ENCODE results near the gene LSAMP. TPM values are rescaled to one million over a fixed set of nuclear protein-coding genes. Genes with fewer than 3 reads are reported as not detected.

LSAMP gene
- total RNA-seq, 1 donor from 2014 or later = 5.0 TPM

- DNase-seq (ENCODE audit: missing footprints) = no peak
- intact Hi-C loops (cut with DNase I) = no loop called here
- no peak for ATAC-seq
Observed at GRCh38 chr3:116052602-116053001, 392.7 kb downstream of the LSAMP start.

DNA sequence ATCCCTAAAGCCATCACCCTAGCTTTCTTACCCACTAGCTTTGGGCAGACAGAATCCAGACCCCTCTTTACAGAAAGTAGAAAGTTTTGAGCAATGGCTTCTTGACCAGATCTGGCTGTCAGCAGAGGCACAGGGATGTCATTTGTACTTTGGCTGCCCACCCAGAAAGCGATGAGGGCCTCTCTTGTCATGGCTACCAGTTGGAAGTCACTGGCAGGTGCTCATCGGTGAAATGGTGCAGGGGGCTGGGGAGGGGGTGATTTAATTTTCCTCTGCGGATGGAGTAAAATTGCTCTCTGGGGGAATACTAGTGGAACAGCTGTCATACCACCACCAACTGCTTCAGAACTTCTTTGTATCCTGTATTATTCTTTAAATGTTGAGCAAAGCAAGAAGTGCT, 393.7 kb downstream of the LSAMP start:
- ATAC-seq = no peak
- intact Hi-C loops (cut with DNase I) = no loop called here
- no peak for DNase-seq (ENCODE audit: missing footprints)

DNA sequence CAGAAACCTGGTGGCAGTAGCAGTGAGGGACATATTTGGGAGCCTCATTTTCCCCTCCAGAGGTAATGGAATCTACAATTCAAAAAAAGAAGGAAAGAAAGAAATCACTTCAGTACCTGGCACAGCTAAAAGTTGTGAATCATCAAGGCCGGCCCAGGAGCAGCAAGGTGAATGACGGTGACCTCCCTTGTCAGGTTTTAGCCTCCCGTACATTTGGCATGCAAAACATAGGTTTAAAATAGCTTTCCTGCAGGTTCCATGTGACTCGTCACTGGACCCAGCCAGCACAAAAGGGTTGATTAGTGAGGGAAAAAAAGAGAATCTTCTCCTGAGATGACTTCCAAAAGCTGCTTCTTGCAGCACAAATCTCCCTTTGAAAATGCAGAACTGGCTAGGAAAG, 394.2 kb downstream of the LSAMP start:
- intact Hi-C loops (cut with DNase I) = no loop called here
- ATAC-seq (no peak), DNase-seq (ENCODE audit: missing footprints) (no peak)

GRCh38 chr3:116050311-116050915, 394.9 kb downstream of the LSAMP start:
- DNase-seq (ENCODE audit: missing footprints) (no peak), ATAC-seq (no peak)
- intact Hi-C loops (cut with DNase I) = no loop called here

- no peak for DNase-seq (ENCODE audit: missing footprints)
- ATAC-seq = no peak
- intact Hi-C loops (cut with DNase I) = no loop called here
Observed at GRCh38 chr3:116048991-116049390, 396.3 kb downstream of the LSAMP start.

DNA sequence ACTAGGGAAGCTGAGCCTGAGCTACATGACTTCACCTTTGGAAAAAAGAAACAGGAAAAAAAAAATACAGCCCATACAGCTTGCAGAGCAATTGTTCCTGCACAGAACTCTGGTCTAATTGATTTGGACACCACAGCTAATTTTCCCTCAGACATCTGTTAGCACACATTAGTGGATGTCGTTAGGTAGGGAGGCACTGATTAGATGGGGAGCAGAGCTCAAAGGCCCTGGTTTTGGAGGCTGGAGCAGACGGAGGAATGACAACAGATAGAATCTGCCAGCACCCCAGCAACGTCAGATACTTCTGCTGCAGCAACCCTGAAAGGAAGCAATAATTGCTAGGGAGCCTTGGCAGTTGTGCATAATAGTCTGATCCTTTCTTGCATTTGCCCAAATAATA, 398.9 kb downstream of the LSAMP start:
- intact Hi-C loops (cut with DNase I) = no loop called here
- no peak for DNase-seq (ENCODE audit: missing footprints)
- no peak for ATAC-seq

- no peak for DNase-seq (ENCODE audit: missing footprints)
- no peak for ATAC-seq
- intact Hi-C loops (cut with DNase I) = no loop called here
Observed at GRCh38 chr3:116045314-116045713, 400.0 kb downstream of the LSAMP start.

- no peak for DNase-seq (ENCODE audit: missing footprints)
- intact Hi-C loops (cut with DNase I) = no loop called here
- no peak for ATAC-seq
Observed at GRCh38 chr3:116040152-116040551, 405.1 kb downstream of the LSAMP start.

DNA sequence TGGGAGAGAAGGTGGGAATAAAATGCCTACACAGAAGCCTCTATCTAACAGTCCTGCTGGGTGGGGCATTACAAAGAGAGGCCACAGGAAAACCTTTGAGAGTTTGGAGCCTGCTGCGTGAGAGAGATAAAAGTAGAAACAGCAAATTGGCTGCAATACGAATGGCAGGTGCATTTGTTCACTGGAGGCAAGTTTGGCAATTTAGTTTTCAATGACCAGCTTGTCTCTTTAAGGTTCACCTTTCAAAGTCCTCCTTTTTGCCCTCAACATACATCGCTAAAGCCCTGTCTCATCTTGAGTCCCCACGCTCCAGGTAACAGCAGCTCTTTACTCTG, 405.7 kb downstream of the LSAMP start:
- ATAC-seq = no peak
- no peak for DNase-seq (ENCODE audit: missing footprints)
- intact Hi-C loops (cut with DNase I) = no loop called here

DNA sequence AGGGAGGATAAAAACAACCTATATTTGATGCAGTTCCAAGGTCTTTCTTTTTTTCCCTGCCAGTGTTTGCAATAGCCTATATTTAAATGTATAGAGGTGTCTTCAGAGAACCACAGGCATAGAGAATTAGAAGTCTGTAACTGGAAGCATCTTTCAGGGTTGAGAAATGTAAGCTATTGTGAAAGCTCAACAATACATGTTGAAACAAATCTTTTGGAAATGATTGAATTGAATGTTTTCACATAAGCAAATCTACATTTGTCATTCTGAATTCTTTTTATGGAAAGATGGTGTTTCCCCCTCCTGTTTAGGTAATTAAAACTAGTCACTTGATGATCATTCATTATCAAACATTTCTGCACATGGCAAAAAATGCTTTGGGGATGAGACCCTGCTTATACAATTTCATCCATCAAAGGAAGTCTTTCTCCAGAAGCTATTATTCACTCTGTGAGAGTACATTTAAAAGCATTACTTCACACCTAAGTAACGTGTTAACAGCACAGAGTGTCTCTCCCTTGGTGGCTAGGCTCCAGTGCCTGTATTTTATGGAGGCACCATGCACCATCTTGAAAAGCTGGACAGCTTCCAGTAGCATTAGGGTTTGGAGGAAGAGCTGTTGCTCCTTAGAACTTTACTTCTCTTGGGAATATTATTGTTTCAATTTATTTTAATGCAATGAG, 406.2 kb downstream of the LSAMP start:
- no peak for ATAC-seq
- intact Hi-C loops (cut with DNase I) = no loop called here

GRCh38 chr3:116037954-116038911, 407.1 kb downstream of the LSAMP start:
- ATAC-seq = no peak
- intact Hi-C loops (cut with DNase I) = no loop called here

More for the DNA sequence above, 406.2 kb downstream of the LSAMP start:
- DNase-seq (ENCODE audit: missing footprints) = no peak

DNA sequence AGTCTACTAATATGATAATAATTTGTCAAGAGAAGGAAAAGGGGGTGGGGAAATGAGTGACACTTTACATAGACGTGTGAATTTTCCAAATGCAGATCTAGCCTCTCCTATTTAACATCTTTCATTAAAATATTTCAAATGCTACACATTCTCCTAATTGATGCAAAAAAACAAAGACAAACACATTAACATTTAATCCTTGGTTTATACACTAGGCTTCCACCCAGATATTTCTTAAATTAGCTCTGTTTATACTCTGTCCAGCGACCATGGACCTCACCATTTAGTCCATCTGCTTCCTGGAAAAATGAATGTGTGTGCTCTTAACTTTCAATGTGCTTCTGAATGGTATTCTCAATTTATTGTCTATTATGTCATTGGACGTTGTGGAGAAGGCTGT, 409.9 kb downstream of the LSAMP start:
- ATAC-seq = no peak
- intact Hi-C loops (cut with DNase I) = no loop called here
- no peak for DNase-seq (ENCODE audit: missing footprints)

More at GRCh38 chr3:116037954-116038911, 407.1 kb downstream of the LSAMP start:
- DNase-seq (ENCODE audit: missing footprints) = no peak

GRCh38 chr3:116034794-116035193, 410.5 kb downstream of the LSAMP start:
- intact Hi-C loops (cut with DNase I) = no loop called here
- ATAC-seq (no peak), DNase-seq (ENCODE audit: missing footprints) (no peak)

GRCh38 chr3:116034086-116034485, 411.2 kb downstream of the LSAMP start:
- DNase-seq (ENCODE audit: missing footprints) (no peak), ATAC-seq (no peak)
- intact Hi-C loops (cut with DNase I) = no loop called here

GRCh38 chr3:116033516-116033915, 411.8 kb downstream of the LSAMP start:
- no peak for ATAC-seq
- DNase-seq (ENCODE audit: missing footprints) = no peak
- intact Hi-C loops (cut with DNase I) = no loop called here

GRCh38 chr3:116032176-116032575, 413.1 kb downstream of the LSAMP start:
- ATAC-seq = no peak
- DNase-seq (ENCODE audit: missing footprints) = no peak
- intact Hi-C loops (cut with DNase I) = no loop called here

GRCh38 chr3:116030131-116030850, 415.0 kb downstream of the LSAMP start:
- no peak for DNase-seq (ENCODE audit: missing footprints)
- intact Hi-C loops (cut with DNase I) = no loop called here

GRCh38 chr3:116029266-116029665, 416.0 kb downstream of the LSAMP start:
- intact Hi-C loops (cut with DNase I) = no loop called here
- DNase-seq (ENCODE audit: missing footprints) (no peak), ATAC-seq (no peak)

More at GRCh38 chr3:116030131-116030850, 415.0 kb downstream of the LSAMP start:
- ATAC-seq = no peak

- intact Hi-C loops (cut with DNase I) = no loop called here
- ATAC-seq = no peak
- DNase-seq (ENCODE audit: missing footprints) = no peak
Observed at GRCh38 chr3:116028157-116028556, 417.1 kb downstream of the LSAMP start.

All from Right ventricle myocardium inferior (tissue), 1 donor.